Endothelial cell of umbilical vein (primary cell): ENCODE results near the gene GNG2.

ENCODE experiments used
- CTCF ChIP-seq, 2 donors: IDR thresholded peaks; 1 replicate in 1 of 2; 2 replicates in 1 of 2; pipeline ENCODE4 v1.5.1; 2011; ENCODE audit warnings: low read length in 2 of 2, mild to moderate bottlenecking in 2 of 2, moderate library complexity in 2 of 2, control low read depth in 1 of 2, inconsistent platforms in 1 of 2, low read depth in 1 of 2; ENCODE audit not compliant: insufficient read depth in 1 of 2; ENCODE audit errors: extremely low read depth in 1 of 2
- EZH2 ChIP-seq: IDR thresholded peaks from 2 replicates; pipeline ENCODE4 v1.6.1; 2012; ENCODE audit warnings: borderline replicate concordance, low read depth, mild to moderate bottlenecking, moderate library complexity, low read length, inconsistent platforms; ENCODE audit not compliant: severe bottlenecking
- FOS ChIP-seq: IDR thresholded peaks from 2 replicates; pipeline ENCODE4 v1.6.1; 2011; ENCODE audit warnings: mild to moderate bottlenecking, low read length, moderate library complexity, borderline replicate concordance; ENCODE audit not compliant: insufficient read depth
- GATA2 ChIP-seq: IDR thresholded peaks from 2 replicates; pipeline ENCODE4 v1.7.0; 2011; ENCODE audit warnings: low read depth, mild to moderate bottlenecking, moderate library complexity, mixed read lengths, low read length; ENCODE audit not compliant: insufficient read length, insufficient read depth
- JUN ChIP-seq: IDR thresholded peaks from 2 replicates; pipeline ENCODE4 v1.6.1; 2011; ENCODE audit warnings: borderline replicate concordance, low read depth; ENCODE audit not compliant: insufficient read length, insufficient read depth
- POLR2A ChIP-seq: IDR thresholded peaks from 2 replicates; pipeline ENCODE4 v1.6.1; 2012; ENCODE audit warnings: low read depth, mild to moderate bottlenecking, control low read depth, low read length
- POLR2AphosphoS5 ChIP-seq: IDR thresholded peaks from 2 replicates; pipeline ENCODE4 v1.6.1; 2012; ENCODE audit warnings: low read depth, mild to moderate bottlenecking, control low read depth, low read length, moderate library complexity; ENCODE audit not compliant: insufficient read depth
- TF ChIP-seq, protein P1 (sequence below): IDR thresholded peaks from 2 replicates; pipeline ENCODE4 v1.6.1; 2011; ENCODE audit not compliant: insufficient read depth, insufficient read length

GRCh38 chr14:51867741-51868140, 7.3 kb downstream of the GNG2 start:
- no peak for TF ChIP-seq CTCF (IDR thresholded peaks at IDR 0.05; ENCODE audit: extremely low read depth in 1 of 2, insufficient read depth in 1 of 2, low read depth in 1 of 2, low read length in 2 of 2)
- TF ChIP-seq POLR2A, result no peak
- no peak for TF ChIP-seq POLR2AphosphoS5
- no peak for TF ChIP-seq EZH2
- TF ChIP-seq FOS, result no peak
- TF ChIP-seq, protein P1, sequence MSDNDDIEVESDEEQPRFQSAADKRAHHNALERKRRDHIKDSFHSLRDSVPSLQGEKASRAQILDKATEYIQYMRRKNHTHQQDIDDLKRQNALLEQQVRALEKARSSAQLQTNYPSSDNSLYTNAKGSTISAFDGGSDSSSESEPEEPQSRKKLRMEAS, result no peak
- TF ChIP-seq JUN, result no peak
- no peak for TF ChIP-seq GATA2
